ENCODE measurements around the gene ANGPT4.
"Not testable (repeated sequence)": the region's sequence is repeated elsewhere in the genome, so short reads cannot be mapped to it uniquely, and the experiment has no call there.

Gene ANGPT4

GRCh38 chr20:841568-842546, 74.3 kb downstream of the ANGPT4 start:
- no peak for DNase-seq

GRCh38 chr20:840858-841567, 75.1 kb downstream of the ANGPT4 start:
- DNase-seq, result peak in 1 of 2 experiments; percentile 31

- no peak for DNase-seq
Measured at GRCh38 chr20:840503-840857, 75.7 kb downstream of the ANGPT4 start.

- no peak for DNase-seq
Measured at GRCh38 chr20:839626-840025, 76.5 kb downstream of the ANGPT4 start.

GRCh38 chr20:839015-839414, 77.1 kb downstream of the ANGPT4 start:
- no peak for DNase-seq

- DNase-seq, result no peak
Measured at GRCh38 chr20:836190-836589, 79.9 kb downstream of the ANGPT4 start.

GRCh38 chr20:835608-836045, 80.5 kb downstream of the ANGPT4 start:
- no peak for DNase-seq

- DNase-seq, result no peak
Measured at GRCh38 chr20:834151-834746, 81.9 kb downstream of the ANGPT4 start.

GRCh38 chr20:833450-834150, 82.5 kb downstream of the ANGPT4 start, which contains the start of gene FAM110A:
TSS of gene FAM110A (plus strand) at chr20:833715. CDS start at chr20:844805, 11,090 bp downstream.
- peak; percentile 96 to 97 for DNase-seq

- no peak for DNase-seq
Measured at GRCh38 chr20:833121-833449, 83.0 kb downstream of the ANGPT4 start.

GRCh38 chr20:831956-832355, 84.2 kb downstream of the ANGPT4 start:
- no peak for DNase-seq

- no peak for DNase-seq
Measured at GRCh38 chr20:831251-831650, 84.9 kb downstream of the ANGPT4 start.

- no peak for DNase-seq
Measured at GRCh38 chr20:830011-830521, 86.1 kb downstream of the ANGPT4 start.

GRCh38 chr20:829551-829950, 86.6 kb downstream of the ANGPT4 start:
- DNase-seq, result no peak

- DNase-seq, result no peak
Measured at GRCh38 chr20:828987-829386, 87.1 kb downstream of the ANGPT4 start.

GRCh38 chr20:827981-828380, 88.2 kb downstream of the ANGPT4 start:
- not testable (repeated sequence) for DNase-seq

- no peak for DNase-seq
Measured at GRCh38 chr20:826695-827323, 89.3 kb downstream of the ANGPT4 start.

- no peak for DNase-seq
Measured at GRCh38 chr20:825710-826421, 90.3 kb downstream of the ANGPT4 start.

- DNase-seq, result no peak
Measured at GRCh38 chr20:824916-825315, 91.2 kb downstream of the ANGPT4 start.

- no peak for DNase-seq
Measured at GRCh38 chr20:824490-824889, 91.6 kb downstream of the ANGPT4 start.

- DNase-seq, result no peak
Measured at GRCh38 chr20:823574-823902, 92.6 kb downstream of the ANGPT4 start.
